ENCODE results near the gene CDH3. TPM values are rescaled to one million over a fixed set of nuclear protein-coding genes. Genes with fewer than 3 reads are reported as not detected.
A peak's percentile ranks its signal among the peaks of the same experiment; 100 is the strongest.

CDH3 gene
- total RNA-seq, 4 donors from 2014 or later: 36.8 to 192 (median 95.0) TPM

- TF ChIP-seq CTCF (IDR thresholded peaks at IDR 0.05) (peak in 1 of 6 experiments; percentile 10), POLR2A (IDR thresholded peaks at IDR 0.05) (no peak)
- no peaks in the 10 kb centered on the region for H3K9me3 ChIP-seq
- no peaks in the 10 kb centered on the region for H3K27me3 ChIP-seq
- 82 to 83% methylated on average over 8 of the region's 8 CpGs for WGBS, 2 donors
- intact Hi-C loops (cut with DNase I): no loop called here
- DNase-seq: no peak
- H3K4me3 ChIP-seq: no peak overlapping the region
- H3K27ac ChIP-seq: no peak overlapping the region
- H3K4me1 ChIP-seq: peaks cover 0 to 9% (median 6%) of the 10 kb centered on the region in 3 donors
- H3K36me3 ChIP-seq: peaks cover 0 to 51% (median 0%) of the 10 kb centered on the region in 3 donors
Measured at GRCh38 chr16:68696514-68696913, 51.4 kb downstream of the CDH3 start.

DNA sequence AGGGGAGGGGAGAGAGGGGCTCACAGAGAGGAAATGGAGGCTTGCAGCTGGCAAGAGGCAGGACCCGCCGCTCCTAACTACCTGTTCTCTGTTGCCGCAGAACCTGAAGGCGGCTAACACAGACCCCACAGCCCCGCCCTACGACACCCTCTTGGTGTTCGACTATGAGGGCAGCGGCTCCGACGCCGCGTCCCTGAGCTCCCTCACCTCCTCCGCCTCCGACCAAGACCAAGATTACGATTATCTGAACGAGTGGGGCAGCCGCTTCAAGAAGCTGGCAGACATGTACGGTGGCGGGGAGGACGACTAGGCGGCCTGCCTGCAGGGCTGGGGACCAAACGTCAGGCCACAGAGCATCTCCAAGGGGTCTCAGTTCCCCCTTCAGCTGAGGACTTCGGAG lies 53.0 kb downstream of the CDH3 start:
- intact Hi-C loops (cut with DNase I): no loop called here
- Histone ChIP-seq H3K36me3 (peaks cover 0 to 36% (median 0%) of the 10 kb centered on the region in 3 donors), H3K4me3 (no peak overlapping the region), H3K27ac (no peak overlapping the region), H3K27me3 (no peaks in the 10 kb centered on the region), H3K4me1 (peaks cover 0 to 9% (median 6%) of the 10 kb centered on the region in 3 donors), H3K9me3 (no peaks in the 10 kb centered on the region)
- DNase-seq: no peak
- WGBS, 2 donors: 69 to 90% methylated on average over 6 to 14 of the region's 23 CpGs
- TF ChIP-seq POLR2A (IDR thresholded peaks at IDR 0.05): no peak
- no peak for TF ChIP-seq CTCF (IDR thresholded peaks at IDR 0.05)

- H3K27ac ChIP-seq: no peak overlapping the region
- H3K9me3 ChIP-seq: no peaks in the 10 kb centered on the region
- WGBS, 2 donors: 3 to 17% methylated on average over 5 to 6 of the region's 6 CpGs
- no peak for DNase-seq
- intact Hi-C loops (cut with DNase I): loop anchor here (10.0 kb wide), 3 partner anchors 105 to 425 kb away; partner anchors contain the start of gene ZFP90
- H3K4me3 ChIP-seq: no peak overlapping the region
- TF ChIP-seq POLR2A (IDR thresholded peaks at IDR 0.05): no peak
- TF ChIP-seq CTCF (IDR thresholded peaks at IDR 0.05): no peak
- peaks cover 0 to 16% (median 0%) of the 10 kb centered on the region in 3 donors for H3K36me3 ChIP-seq
- no peaks in the 10 kb centered on the region for H3K27me3 ChIP-seq
- H3K4me1 ChIP-seq: peaks cover 0 to 15% (median 6%) of the 10 kb centered on the region in 3 donors
Measured at GRCh38 chr16:68700120-68700519, 55.0 kb downstream of the CDH3 start.

GRCh38 chr16:68700831-68701230 lies 55.7 kb downstream of the CDH3 start:
- H3K27me3 ChIP-seq: no peaks in the 10 kb centered on the region
- no peak overlapping the region for H3K4me3 ChIP-seq
- H3K4me1 ChIP-seq: peaks cover 0 to 15% (median 6%) of the 10 kb centered on the region in 3 donors
- TF ChIP-seq CTCF (IDR thresholded peaks at IDR 0.05) (no peak), POLR2A (IDR thresholded peaks at IDR 0.05) (no peak)
- no peaks in the 10 kb centered on the region for H3K9me3 ChIP-seq
- peaks cover 0 to 8% (median 0%) of the 10 kb centered on the region in 3 donors for H3K36me3 ChIP-seq
- DNase-seq: no peak
- 90 to 94% methylated on average over 3 to 5 of the region's 5 CpGs for WGBS, 2 donors
- H3K27ac ChIP-seq: no peak overlapping the region
- intact Hi-C loops (cut with DNase I): loop anchor here (10.0 kb wide), 3 partner anchors 104 to 424 kb away; partner anchors contain the start of gene ZFP90

DNA sequence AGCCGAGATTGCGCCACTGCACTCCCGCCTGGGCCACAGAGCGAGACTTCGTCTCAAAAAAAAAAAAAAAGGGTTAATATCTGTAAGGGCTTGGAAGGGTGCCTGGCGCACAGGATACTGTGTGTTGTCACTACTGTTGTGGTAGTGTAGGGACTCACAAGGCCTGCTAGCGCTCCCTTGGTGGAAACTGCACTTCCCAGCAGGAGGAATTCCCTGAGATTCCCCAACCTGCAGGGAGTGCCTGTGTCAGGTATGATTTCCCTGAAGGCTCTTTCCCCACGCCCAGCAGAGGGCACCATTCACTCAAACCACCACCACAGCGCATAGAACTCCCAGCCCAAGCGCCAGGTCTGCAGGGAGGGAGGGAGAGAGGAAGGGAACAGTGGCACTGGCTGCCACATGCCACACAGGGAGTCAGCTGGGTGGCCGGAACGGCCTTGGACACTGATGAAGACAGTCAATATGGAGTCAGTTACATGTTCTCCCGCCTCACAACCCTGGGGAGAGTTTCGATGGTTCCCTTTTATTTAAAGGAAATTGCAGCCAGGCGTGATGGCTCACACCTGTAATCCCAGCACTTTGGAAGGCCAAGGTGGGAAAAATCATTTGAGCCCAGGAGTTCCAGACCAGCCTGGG lies 59.2 kb downstream of the CDH3 start:
- no peak overlapping the region for H3K27ac ChIP-seq
- WGBS, 2 donors: 45 to 49% methylated on average over 4 to 10 of the region's 15 CpGs

More for the DNA sequence above, 59.2 kb downstream of the CDH3 start:
- no peak overlapping the region for H3K4me3 ChIP-seq
- H3K27me3 ChIP-seq: peaks cover 0 to 5% (median 0%) of the 10 kb centered on the region in 4 donors
- peaks cover 5 to 34% (median 6%) of the 10 kb centered on the region in 3 donors for H3K4me1 ChIP-seq
- no peaks in the 10 kb centered on the region for H3K9me3 ChIP-seq
- intact Hi-C loops (cut with DNase I): loop anchor here (10.0 kb wide), 3 partner anchors 100 to 420 kb away; partner anchors contain the start of gene ZFP90
- no peaks in the 10 kb centered on the region for H3K36me3 ChIP-seq
- DNase-seq: no peak
- TF ChIP-seq CTCF (IDR thresholded peaks at IDR 0.05): peak; percentile 66 to 92 (median 85)
- no peak for TF ChIP-seq POLR2A (IDR thresholded peaks at IDR 0.05)

All from esophagus squamous epithelium (tissue), 5 donors.